Measurements from ENCODE around the gene LMNA.

Gene LMNA

GRCh38 chr1:156140879-156141707 is 26.6 kb downstream of the LMNA start:
- no peak for DNase-seq (ENCODE audit: low read depth)

- no peak for DNase-seq (ENCODE audit: low read depth)
These were observed 29.4 kb downstream of the LMNA start for GRCh38 chr1:156143765-156144489.

GRCh38 chr1:156144742-156145141 is 30.2 kb downstream of the LMNA start:
- DNase-seq (ENCODE audit: low read depth) = no peak

DNA sequence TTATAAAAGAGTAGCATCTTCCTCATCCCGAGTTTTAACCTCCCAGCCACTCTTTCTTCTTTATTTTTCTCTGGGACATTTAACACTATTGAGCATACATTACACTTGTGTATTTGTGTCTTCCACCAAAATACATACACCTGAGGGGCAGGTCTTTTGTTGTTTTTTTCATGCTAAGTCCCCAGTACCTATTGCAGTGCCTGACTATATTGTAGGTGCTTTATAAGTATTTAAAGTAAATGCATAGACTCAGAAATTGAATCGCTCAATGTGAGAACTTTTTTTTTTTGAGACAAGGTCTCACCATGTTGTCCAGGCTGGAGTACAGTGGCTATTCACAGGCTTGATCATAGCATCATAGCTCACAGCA is 31.1 kb downstream of the LMNA start:
- no peak for DNase-seq (ENCODE audit: low read depth)

- DNase-seq (ENCODE audit: low read depth) = no peak
These were observed 31.7 kb downstream of the LMNA start for GRCh38 chr1:156146020-156146768.

DNA sequence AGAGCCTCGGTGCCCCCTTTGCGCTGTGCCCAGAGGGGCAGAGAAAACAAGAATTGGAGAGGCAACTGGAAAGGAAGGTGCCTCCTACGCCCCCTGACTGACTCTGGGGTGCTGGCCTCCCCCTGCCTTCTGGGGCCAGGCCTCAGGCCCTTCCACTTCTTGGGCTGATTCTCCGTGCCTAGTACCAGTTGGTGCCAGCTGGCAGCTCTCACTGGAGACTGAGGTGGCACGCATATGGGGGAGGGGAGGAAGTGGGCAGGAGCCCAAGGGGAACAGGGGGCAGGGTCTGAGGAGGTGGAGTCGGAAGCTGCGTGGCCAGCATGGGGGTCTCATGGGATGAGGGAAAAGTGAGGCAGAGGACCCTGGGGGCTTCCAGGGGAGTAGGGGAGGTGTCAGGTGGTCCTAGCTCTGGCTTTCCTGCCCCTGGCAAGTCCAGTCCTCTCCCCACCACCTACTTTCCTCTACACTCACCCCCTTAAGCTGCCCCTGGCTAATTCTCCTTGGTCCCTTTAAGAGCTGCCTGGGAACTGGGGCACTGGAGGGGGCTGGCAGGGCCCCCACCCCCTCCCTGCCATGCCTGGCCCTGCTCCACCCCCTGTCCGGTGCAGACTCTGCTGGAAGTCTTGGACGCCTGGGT is 32.4 kb downstream of the LMNA start:
- no peak for DNase-seq (ENCODE audit: low read depth)

- DNase-seq (ENCODE audit: low read depth) = no peak
These were observed 33.7 kb downstream of the LMNA start for GRCh38 chr1:156148216-156148615.

DNA sequence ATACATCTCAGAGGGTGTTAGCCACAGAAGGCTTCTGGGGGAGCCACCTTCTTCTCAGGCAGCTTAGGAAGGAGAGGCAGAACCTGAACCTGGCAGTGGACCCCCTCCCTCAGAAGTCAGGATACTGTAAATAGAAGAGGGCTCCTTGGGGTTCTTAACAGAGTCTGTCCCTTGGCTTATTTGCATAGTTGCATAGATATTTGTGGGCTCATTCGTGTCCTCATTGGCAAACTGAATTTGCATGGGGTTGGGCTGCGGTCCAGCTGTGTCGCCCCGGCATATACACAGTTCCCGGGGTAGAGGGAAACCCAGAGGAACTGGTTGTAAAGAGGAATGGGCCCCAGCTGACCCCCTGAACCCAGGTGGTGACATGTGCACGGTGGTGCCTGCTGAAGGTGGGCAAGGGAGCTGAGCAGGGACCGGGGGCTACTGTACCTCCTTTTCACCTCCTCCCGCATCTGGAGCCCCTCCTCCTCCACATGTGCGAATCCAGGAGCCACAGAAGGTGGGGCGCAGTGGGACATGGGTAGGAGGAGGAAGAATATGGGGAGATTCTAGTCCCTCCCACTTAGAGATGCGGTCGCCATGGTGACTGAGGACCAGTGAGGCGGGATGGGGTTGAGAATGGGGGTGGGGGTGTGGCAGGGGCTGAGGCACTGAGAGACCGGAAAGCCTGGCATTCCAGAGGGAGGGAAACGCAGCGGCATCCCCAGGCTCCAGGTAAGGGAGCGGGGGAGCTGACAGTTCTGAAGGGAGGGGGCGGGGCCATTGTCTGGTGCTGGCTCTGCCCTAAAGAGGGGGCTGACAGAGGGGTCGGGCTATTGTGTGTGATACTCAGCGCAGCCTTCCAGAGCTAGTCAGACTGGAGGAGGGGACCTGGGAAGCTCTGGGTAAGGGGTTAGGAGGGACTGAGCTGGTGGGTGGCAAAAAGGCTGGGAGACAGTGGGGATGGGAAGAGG is 35.1 kb downstream of the LMNA start:
- DNase-seq (ENCODE audit: low read depth) = no peak

DNA sequence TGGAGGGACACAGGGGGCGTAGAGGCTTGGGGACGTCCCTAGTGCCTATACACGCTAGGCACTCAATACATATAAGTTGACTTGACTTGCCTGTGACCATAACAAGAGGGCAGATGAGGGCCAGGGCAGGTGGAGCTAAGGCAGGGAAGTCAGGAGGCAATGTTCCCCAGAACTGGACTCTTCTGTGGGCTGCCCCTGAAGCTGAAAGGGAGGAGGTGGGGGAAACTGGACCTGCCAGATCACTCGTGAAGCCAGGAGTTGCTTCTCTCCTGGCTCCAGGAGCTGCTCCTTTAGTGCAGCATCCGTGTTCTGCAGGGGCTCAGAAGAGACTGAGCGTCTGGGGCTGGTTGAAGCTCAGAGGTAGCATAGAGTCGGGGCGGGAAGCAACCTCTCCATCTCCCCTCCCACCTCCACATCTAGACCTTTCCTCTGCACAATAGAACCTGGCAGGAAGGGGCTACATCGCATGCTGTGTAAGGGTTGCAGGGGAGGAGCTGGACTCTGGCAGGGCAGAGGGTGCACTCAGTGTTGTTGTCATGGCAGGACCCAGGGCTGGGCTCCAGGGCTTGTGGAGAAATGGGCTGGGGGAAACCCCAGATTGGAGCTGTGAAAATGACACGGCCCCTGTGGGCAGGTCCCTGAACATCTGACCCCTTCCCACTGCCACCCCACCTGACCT is 36.0 kb downstream of the LMNA start:
- no peak for DNase-seq (ENCODE audit: low read depth)

DNA sequence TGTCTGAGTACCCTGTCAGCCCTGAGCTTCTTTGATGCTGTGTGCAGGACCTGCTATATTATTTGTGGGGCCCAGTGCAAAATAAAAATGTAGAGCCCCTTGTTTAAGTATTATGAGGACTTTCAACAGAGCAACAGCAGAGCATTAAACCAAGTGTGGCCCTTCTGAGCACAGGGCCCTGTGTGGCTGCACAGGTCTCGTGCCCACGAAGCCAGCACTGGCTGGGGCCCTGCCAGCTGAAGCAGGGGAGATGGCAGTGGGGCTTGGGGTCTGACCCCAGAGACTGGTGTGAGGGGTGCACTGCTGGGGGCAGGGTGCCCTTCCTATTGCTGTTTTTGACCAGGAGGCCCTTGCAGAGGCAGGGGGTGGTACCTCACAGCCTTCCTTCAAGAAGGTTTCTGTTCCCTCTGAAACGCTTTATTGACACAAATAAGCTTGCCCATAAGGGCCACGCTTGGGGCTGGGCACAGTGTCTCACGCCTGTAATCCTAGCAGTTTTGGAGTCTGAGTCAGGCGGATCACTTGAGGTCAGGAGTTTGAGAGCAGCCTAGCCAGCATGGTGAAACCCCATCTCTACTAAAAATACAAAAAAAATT is 36.7 kb downstream of the LMNA start:
- DNase-seq (ENCODE audit: low read depth) = no peak

DNA sequence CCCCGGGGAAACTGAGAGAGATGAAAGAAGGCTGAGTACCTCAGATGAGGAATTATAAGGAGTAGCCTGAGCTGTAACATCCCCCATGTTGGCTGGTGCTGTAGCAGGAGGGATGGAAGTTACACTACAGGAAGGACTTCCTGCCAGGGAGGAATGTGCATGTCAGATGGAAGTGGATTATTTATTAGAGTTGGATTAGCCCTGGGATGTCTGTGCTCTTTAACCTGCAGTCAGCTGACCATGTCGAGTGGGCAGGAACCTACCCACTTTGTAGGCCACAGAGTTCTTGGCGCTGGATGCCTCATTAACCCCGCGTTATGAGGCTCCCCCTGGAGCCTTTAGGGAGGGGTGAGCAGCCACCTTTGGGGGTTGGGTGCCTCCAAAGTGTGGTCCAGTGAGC is 38.1 kb downstream of the LMNA start:
- no peak for DNase-seq (ENCODE audit: low read depth)

- no peak for DNase-seq (ENCODE audit: low read depth)
These were observed 38.9 kb downstream of the LMNA start, which contains the start of gene SEMA4A for GRCh38 chr1:156153362-156153761. TSS of gene SEMA4A (plus strand) at chr1:156153585. CDS start at chr1:156154579, 994 bp downstream.

GRCh38 chr1:156154317-156154749 is 39.8 kb downstream of the LMNA start:
- no peak for DNase-seq (ENCODE audit: low read depth)

- no peak for DNase-seq (ENCODE audit: low read depth)
These were observed 41.4 kb downstream of the LMNA start for GRCh38 chr1:156155756-156156510.

GRCh38 chr1:156157506-156157905 is 43.0 kb downstream of the LMNA start:
- DNase-seq (ENCODE audit: low read depth) = no peak

- DNase-seq (ENCODE audit: low read depth) = no peak
These were observed 43.5 kb downstream of the LMNA start for GRCh38 chr1:156157966-156158365.

- DNase-seq (ENCODE audit: low read depth) = no peak
These were observed 45.7 kb downstream of the LMNA start for GRCh38 chr1:156160000-156160742.

DNA sequence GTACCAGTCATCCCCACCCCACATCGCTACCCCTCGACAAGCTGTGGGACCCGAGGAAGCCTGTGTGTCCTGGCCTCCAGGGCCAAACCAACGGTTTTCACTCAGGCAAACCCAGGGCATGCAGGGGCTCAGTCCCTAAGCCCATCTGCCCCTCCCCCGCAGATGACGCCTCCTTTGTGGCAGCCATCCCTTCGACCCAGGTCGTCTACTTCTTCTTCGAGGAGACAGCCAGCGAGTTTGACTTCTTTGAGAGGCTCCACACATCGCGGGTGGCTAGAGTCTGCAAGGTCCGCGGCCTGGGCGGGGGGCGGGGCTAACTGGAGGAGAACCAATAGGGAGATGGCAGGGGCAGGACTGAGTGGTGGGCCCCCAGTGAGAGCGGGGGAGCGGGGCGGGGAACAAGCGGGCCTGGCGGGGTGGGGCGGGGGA is 46.2 kb downstream of the LMNA start:
- DNase-seq (ENCODE audit: low read depth) = peak; percentile 53

Measured in stimulated activated CD8-positive, alpha-beta memory T cell treated with anti-CD3 and anti-CD28 coated beads, Interleukin-12 subunit alpha, Interleukin-12 subunit beta, amount 100 ng/mL, for 4 hours (primary cell).